ENCODE data around the gene ASGR2.

GRCh38 chr17:7108981-7109380 lies 5.6 kb downstream of the ASGR2 start:
- TF ChIP-seq HEYL (CRISPR knock-in tag; IDR thresholded peaks at IDR 0.05) (no peak), CEBPB (IDR thresholded peaks at IDR 0.05) (no peak), POLR2A (IDR thresholded peaks at IDR 0.05; ENCODE audit: low read length) (no peak), CBX2 (IDR thresholded peaks at IDR 0.05; ENCODE audit: borderline replicate concordance, low read depth) (no peak), HDAC2 (IDR thresholded peaks at IDR 0.05) (no peak), CHD2 (IDR thresholded peaks at IDR 0.05; ENCODE audit: low read length, partially characterized antibody) (no peak), NPAS2 (CRISPR knock-in tag; IDR thresholded peaks at IDR 0.05; ENCODE audit: borderline replicate concordance) (no peak)
- TF ChIP-seq, protein P1, sequence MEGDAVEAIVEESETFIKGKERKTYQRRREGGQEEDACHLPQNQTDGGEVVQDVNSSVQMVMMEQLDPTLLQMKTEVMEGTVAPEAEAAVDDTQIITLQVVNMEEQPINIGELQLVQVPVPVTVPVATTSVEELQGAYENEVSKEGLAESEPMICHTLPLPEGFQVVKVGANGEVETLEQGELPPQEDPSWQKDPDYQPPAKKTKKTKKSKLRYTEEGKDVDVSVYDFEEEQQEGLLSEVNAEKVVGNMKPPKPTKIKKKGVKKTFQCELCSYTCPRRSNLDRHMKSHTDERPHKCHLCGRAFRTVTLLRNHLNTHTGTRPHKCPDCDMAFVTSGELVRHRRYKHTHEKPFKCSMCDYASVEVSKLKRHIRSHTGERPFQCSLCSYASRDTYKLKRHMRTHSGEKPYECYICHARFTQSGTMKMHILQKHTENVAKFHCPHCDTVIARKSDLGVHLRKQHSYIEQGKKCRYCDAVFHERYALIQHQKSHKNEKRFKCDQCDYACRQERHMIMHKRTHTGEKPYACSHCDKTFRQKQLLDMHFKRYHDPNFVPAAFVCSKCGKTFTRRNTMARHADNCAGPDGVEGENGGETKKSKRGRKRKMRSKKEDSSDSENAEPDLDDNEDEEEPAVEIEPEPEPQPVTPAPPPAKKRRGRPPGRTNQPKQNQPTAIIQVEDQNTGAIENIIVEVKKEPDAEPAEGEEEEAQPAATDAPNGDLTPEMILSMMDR (IDR thresholded peaks at IDR 0.05), result no peak
- TF ChIP-seq, protein P2, sequence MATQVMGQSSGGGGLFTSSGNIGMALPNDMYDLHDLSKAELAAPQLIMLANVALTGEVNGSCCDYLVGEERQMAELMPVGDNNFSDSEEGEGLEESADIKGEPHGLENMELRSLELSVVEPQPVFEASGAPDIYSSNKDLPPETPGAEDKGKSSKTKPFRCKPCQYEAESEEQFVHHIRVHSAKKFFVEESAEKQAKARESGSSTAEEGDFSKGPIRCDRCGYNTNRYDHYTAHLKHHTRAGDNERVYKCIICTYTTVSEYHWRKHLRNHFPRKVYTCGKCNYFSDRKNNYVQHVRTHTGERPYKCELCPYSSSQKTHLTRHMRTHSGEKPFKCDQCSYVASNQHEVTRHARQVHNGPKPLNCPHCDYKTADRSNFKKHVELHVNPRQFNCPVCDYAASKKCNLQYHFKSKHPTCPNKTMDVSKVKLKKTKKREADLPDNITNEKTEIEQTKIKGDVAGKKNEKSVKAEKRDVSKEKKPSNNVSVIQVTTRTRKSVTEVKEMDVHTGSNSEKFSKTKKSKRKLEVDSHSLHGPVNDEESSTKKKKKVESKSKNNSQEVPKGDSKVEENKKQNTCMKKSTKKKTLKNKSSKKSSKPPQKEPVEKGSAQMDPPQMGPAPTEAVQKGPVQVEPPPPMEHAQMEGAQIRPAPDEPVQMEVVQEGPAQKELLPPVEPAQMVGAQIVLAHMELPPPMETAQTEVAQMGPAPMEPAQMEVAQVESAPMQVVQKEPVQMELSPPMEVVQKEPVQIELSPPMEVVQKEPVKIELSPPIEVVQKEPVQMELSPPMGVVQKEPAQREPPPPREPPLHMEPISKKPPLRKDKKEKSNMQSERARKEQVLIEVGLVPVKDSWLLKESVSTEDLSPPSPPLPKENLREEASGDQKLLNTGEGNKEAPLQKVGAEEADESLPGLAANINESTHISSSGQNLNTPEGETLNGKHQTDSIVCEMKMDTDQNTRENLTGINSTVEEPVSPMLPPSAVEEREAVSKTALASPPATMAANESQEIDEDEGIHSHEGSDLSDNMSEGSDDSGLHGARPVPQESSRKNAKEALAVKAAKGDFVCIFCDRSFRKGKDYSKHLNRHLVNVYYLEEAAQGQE (IDR thresholded peaks at IDR 0.05), result no peak
- TF ChIP-seq, protein P3, sequence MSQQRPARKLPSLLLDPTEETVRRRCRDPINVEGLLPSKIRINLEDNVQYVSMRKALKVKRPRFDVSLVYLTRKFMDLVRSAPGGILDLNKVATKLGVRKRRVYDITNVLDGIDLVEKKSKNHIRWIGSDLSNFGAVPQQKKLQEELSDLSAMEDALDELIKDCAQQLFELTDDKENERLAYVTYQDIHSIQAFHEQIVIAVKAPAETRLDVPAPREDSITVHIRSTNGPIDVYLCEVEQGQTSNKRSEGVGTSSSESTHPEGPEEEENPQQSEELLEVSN (IDR thresholded peaks at IDR 0.05; ENCODE audit: borderline replicate concordance, low read depth), result no peak

Data from A549 (cell line).